HTERT RPE-1 (cell line): ENCODE results near the gene GAB4.

ENCODE experiments used
- in situ Hi-C: fragments of 300-500 bp; cut with MboI; formaldehyde crosslinking; loops from 4 replicates; pipeline ENCODE4 v1.14.3; 2020; ENCODE audit warnings: low sequenced_read_pairs

GAB4 gene

DNA sequence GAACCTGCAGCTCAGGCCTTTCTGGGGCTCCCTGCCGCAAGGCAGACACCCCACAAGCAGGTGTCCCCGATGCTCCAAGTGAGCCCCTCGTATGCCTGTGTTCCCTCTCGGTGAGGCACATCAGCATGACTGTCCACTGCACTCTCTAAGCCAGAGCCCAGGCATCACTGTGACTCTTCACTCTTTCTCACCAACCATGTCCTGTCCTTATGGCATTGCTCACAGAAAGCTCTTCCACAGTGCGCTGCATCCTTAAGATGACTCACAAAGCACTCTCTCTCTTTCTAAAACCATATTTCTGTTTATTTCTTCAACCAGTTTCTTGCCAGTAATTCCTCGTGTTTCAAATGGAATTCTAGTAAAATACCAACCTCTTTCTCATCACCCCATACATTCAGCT is 18.1 kb downstream of the GAB4 start:
- in situ Hi-C loops: no loop called here

DNA sequence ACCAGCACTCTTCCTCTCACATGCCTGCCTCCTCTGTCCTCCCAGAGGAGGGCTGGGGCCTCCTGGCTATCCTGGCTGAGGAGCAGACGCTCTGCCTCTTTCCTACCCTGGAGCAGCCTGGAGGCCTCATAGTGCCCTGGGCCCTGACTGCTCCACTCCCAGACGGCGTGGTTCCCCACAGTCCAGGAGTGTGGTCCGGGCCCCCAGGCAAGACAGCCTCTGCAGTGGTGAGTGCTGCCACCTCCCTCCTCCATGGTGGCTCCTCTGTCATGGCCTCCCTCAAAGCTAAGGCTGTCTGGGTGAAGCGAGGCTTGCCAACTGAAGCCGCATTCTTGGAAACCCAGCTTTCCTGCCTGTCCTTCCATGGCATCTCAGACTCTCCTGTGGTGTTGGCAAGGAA is 19.8 kb downstream of the GAB4 start:
- in situ Hi-C loops: no loop called here

DNA sequence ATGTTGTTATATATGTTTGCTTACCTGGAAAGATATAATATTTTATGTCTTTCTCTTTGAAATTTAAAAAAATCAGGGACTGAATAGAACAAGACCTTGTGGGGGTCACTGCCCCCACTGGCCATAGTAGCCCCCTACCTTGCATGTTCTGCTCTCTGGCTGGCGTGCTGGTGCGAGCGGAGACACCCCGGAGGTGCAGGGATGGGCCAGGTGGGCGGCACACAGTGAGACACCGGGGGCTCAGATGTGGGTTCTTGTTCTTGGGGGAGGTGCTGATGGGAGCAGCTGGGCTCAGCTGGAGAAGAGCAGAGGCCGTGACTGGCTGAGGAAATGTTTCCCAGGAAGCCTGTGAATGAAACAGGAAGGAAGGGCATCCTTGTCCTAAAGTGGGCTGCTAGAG is 20.2 kb downstream of the GAB4 start:
- in situ Hi-C loops: no loop called here

DNA sequence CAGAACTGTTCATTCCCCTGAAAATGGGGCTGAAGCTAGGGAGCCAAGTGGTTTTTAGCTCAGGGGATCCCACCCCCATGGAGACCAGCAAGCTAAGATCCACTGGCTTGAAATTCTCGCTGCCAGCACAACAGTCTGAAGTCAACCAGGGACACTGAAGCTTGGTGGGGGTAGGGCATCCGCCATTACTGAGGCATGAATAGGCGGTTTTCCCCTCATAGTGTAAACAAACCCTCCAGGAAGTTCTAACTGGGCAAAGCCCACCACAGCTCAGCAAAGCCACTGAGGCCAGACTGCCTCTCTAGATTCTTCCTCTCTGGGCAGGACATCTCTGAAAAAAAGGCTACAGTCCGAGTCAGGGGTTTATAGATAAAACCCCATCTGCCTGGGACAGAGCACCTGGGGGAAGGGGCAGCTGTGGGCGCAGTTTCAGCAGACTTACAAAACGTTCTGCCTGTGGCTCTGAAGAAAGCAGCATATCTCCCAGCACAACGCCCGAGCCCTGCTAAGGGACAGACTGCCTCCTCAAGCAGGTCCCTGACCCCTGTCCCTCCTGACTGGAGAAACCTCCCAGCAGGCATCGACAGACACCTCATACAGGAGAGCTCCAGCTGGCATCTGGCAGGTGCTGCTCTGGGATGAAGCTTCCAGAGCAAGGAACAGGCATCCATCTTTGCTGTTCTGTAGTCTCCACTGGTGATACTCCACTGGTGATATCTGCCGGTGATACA is 32.7 kb downstream of the GAB4 start:
- in situ Hi-C loops: no loop called here

DNA sequence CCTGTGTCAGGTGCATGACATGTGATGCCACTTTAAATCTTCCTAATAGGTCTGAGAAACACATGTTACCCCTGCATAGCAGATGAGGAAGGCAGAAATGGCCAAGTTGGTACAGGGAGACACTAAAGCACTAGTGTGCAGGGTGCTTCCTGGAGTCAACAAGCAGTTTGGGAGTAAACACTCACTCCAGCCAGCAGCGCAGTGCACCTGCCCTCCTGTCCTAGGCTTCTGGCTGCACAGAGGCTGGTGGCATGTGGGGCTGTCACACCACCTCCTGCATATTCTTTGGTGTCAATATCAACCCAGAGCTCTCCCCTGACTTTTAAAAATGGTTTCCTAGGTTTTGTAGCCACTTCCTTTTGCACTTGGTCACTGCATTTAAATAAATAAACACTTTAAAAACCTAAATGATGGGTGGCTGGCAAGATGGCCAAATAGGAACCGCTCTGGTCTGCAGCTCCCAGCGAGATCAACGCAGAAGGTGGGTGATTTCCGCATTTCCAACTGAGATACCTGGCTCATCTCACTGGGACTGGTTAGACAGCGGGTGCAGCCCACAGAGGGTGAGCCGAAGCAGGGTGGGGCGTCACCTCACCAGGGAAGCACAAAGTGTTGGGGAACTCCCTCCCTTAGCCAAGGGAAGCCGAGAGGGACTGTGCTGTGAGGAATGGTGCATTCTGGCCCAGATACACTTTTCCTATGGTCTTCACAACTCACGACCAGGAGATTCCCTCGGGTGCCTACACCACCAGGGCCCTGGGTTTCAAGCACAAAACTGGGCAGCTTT is 33.5 kb downstream of the GAB4 start:
- in situ Hi-C loops: no loop called here

DNA sequence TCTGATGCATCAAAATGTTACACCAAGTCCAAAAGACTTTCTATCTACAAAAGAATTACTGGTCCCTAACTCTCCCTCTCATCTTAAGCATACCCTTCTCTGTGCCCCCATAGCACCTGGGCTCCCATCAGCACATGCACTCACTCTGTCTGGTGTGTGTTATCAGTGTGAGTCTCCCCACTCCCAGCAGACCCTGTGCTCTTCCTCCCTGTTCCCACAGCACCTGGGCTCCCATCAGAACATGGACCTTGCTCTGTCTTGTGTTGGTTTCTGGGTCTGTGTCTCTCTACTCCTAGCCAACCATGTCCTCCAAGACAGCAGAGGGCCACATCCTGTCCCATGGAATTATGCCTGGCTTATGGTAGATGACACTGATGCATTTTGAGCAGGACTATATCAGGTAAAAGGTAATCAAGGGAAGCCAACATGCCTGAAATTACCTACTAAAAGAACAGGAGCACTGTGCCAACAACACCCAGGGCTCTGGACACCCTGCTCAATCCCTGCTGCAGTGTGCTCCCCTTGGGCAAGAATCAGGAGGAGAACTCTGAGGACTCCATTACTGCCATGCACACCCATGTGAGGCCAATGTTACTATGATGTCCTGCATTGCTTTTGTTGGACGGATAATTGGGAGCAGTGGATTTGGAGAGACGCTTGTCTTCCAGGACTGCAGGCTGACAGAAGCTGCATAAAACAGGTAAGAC is 34.3 kb downstream of the GAB4 start:
- in situ Hi-C loops: no loop called here

DNA sequence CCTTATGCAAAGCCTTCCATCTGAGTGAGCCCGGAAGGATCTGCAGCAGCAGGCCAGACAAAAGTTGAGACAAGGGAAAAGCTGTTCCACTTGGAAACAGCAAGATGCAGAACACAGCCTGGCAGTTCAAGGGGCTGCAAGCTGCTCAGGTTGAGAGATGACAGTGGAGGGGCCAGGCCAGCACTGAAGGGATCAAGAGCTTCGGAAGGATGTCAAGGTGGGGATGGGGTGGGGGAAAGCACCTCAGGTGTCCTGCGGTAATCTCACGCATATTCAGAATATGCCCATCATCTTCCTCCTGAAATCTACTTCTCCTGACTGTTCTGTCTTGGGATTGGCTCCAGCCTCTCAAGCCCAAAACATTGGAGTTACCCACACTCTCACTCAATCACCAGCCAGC is 35.7 kb downstream of the GAB4 start:
- in situ Hi-C loops: no loop called here

DNA sequence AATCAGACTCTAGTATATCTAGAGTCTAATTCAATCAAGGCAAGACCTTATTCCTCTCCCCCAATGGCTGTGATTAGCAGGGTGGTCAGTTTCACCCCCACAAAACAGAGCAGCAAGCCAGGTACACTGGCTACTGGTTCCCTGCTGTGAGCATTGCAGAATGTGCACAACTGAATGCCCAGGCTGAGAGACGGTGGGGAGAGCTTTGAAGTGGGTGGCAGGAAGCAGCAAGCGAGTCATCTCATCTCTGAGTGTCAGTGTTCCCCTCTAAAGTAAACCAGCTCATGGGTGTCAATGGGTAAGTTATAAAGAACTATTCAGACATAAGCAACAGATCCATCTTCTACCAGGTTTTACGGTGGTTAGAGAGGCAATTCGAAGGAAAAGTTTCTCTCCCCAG is 37.6 kb downstream of the GAB4 start:
- in situ Hi-C loops: no loop called here

DNA sequence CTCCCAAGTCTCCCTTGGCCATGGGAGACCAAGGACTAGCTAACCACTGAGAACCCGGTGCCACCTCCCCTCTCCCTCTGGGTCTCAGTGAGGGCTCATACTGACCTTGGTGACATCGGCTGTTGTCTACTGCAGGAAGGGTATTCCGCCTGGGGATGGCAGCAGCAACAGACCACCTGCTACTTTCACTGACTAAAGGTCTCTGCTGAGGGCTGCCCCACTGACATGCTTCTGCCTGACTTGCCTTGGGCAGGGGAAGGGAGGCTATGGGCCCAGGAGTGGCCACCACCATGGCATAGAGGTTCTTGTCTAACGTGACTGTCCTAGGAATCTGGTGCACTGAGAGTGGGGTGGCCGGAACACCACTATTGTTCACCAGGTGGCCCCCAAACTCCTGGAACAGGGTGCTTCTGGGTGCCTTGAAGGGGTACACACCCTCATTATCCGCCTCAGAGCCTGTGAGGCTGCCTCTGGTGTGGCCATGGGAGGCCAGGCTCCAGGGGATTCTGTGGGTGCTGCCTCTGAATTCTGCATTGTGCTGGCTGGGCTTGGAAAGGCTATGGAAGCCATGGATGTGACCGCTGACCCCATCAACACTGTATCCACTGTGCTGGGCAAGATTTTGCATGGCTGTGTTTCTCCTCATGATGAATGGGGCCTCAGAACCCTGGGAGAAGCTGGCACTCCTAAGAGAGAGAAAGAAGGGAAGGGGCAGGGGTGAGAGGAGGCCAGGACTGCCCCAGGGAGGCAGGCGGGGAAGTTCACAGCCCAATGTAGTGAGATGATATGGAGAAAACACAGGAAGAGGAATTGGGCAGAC is 38.3 kb downstream of the GAB4 start:
- in situ Hi-C loops: no loop called here

DNA sequence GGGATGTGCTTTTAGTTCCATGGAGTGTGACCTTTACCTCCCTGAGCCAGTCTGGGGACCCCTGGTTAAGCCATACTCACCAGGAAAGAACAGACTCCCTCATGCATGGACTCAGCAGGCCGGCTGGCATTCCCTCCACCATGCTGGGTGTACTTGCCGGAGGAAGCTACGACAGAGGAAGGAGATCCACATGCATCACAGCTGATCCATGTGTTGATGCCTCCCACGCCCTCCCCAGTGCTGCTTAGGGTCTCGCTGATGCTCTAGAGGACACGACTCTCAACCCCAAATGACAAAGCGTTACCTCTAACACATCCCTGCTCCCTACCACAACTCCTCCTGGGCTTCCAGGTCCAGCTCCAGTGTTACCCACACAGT is 39.8 kb downstream of the GAB4 start:
- in situ Hi-C loops: no loop called here

DNA sequence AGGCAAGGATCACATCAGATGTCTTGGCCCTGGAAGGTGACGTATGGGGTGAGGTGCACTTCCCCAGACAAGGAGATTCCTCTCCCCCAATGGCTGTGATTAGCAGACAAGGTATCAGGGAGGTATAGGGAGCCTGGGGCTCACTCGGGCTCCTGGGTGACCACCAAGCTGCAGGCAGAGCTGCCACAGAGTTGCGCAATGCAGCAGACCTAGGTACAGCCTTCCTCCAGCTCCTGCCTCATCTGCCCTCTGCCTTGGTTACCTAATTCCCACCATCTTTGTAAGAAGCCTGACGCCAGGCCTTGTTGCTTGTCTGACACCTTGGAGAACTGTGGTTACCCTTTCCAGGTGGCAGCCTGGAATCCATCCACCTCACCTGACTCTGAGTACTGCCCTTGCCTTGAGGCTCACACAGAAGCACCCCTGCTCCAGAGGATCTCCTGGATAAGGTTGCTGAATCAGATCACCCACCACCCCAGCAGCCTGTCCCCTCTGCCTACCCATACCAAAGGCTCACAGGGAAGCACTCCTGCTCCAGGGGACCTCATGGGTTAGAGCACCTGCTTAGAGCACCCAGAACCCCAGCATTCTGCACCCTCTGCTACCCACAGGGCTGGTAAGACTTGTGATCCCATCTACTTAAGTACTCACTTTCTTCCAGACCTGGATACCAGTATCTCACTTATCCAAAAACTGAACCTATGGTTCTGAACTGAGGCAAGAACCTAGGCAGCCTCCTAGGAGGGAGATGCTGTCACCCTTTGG is 40.4 kb downstream of the GAB4 start:
- in situ Hi-C loops: no loop called here

DNA sequence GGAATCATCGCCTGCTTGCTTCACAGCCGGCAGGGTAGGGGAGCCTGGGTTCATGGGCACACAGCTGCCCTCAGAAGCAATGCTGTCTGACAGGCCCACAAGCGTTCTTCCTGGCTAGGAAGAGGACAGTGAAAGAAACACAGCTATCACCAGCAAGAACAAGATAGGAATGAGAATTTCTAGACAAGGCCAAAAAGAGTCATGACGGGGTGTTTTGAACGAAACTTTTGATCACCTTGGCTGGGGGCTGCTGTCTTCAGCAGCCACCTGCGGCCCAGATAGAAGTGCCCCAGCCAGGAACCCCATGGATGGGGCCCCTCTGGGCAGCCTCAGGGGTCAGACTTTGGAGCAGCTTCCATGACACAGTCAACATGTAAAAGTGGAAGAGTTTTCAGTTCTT is 41.8 kb downstream of the GAB4 start:
- in situ Hi-C loops: no loop called here

DNA sequence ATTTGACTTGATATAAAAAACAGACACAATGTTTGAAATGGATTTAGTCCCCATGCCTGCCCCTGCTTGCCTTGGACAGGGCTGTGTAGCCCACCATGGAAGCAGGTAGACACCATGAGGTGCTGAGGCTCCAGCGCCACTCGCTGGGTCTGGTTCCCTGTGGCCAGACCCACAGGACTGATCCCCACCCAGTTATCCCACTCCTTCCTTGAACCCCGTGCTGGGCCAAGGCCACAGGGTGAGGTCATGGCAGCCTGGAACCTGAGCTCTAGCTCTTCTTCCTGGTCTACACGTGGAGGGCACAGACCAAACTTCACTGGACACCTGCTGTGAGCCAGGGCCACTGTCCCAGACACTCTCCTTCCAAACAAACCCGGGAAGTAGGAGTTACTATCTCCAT is 42.5 kb downstream of the GAB4 start:
- in situ Hi-C loops: no loop called here

DNA sequence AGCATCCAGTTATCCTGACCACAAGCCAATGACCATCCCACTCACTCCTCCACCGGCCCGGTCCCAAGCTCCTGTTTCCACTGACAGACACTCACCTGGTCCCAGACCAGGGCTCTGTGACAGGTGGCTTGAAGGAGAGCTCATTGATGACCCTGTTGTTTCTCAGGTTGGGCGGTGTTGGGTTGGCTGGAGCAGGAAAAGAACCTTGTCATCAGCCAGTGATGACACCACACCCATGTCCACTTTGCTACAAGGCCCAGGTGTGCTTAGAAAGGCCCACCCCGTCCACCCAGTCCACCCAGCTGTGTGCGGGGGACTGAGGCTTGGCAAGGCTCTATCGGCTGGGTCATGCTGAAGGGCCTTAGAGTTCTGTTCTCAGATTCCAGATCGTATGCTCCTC is 42.9 kb downstream of the GAB4 start:
- in situ Hi-C loops: no loop called here

DNA sequence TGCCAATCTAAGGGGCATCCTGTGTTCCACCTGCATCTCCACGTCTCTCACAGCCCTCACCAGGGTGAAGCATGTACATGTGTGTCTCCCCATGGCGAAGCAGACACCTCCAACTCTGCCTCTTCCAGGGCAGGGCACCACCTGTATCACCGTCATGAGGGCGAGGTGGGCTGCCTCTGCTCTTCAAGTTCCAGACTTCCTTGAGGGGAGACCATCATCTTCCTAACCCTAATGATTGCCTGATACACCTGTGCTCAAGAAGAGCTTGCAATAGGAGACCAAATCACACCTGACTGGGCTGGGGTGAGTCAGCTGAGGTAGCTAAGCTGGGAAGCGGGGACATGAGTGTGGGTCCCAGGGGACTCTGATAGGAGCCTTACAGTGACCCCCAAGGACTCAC is 43.7 kb downstream of the GAB4 start:
- in situ Hi-C loops: no loop called here

DNA sequence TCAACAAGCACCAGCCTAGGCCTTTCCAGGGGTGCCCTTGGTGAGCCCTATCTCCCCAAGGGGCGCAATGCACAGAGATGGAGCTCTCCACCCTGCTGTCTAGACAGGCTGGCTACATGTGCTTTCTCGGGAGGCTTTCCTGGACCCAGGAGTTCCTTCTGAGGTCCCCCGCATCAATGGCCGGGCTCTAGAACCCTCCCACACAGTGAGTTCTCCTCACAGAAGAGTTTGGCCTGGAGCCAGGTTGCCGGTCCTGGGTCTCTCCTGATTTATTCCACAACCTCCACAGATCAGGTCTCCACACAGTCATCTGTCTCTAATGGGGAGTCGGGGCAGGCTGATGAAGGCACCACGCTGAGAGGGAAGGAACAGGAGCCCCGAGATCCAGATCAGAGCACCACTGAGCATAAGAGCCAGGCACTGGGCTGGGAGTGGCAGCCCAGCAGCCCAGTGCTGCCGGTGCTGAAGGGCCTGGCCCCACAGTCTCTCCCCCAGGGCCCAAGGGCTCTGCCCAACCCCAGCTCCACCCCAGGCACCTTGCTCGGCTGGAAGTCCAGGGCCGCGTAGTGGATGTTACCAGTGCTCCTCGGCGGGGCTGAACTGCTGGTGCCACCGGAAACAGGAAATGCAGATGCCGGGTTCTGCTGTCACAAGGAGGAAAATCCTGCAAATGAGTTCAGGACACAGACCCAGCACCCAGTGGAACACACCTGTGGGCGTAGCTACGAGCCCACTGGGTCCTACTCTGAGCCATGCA is 44.7 kb downstream of the GAB4 start:
- in situ Hi-C loops: no loop called here

DNA sequence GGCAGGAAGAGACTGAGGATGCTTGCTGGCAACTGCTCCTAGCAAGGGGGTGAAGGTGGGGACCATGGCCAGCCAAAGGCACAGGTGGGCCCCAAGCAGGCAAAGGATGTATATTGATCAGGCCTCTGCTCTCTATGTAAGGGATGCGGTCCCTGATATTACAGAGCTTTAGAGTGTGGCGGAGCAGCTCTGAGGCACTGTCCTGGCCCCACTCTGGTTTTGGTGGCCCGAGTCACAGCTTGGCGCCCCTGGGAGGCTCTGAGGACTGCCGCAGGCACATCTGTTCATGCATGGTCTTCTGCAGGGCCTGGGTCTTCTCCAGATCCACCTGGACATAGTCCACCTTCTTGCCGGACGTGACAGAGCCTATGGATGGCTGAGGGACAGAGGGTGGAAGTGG is 45.5 kb downstream of the GAB4 start:
- in situ Hi-C loops: no loop called here

DNA sequence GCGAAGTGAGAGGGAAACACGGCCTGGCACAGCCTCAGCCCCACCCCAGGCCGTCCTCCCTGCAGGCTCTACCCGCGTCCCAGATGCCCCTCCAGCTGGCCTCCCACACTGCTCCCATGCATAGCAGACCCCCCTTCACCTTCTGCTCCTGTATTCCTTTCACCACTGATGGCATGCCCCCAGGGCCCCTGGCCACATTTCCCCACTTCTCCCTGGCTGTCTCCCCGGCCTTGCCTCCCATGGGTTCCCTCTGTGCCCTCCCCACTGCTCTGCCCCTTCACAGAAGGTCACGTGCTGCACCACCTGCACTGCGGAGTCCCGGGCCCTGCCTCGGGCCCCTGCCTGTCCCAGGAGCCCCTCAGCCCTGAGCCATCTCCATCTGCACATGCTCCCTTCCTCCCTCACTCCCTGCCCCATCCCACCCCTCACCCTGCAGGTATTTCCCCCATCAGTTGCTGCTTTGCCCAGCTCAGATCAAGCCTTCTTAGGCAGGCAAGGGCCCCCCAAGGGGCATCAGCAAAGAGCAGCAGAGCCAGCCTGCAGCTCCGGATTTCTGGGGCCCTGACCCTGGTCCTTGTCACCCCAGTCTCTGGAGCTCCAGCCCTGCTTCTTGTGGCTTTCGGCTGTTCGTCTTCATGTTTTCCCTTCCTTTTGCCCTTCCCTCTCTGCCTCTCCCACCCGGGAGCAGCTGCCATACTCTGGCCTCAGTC is 46.4 kb downstream of the GAB4 start:
- in situ Hi-C loops: no loop called here

DNA sequence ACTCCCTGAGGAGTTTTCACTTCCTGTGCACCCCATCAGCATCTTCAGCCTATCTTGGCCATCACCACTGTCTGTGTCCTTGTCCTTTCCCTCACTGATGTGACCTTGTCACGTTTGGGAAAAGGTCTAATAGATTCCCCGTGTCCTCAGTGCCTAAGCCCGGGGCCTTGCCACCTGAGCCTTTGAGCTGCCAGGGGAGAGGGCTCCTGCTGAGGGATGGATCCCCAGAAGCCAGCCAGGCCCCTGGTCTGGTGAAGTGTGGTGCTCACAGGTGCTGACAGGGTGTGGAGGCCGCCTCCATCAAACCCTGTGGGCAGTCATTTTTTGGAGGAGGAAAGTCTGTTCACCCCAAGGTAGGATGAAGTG is 47.2 kb downstream of the GAB4 start:
- in situ Hi-C loops: no loop called here
